ENCODE measurements around the gene MAPKAP1. TPM values are rescaled to one million over a fixed set of nuclear protein-coding genes. Genes with fewer than 3 reads are reported as not detected.

The MAPKAP1 gene
- total RNA-seq, 1 donor from 2014 or later, result 74.6 TPM

GRCh38 chr9:125513303-125513667, 193.7 kb downstream of the MAPKAP1 start:
- no peak for DNase-seq (ENCODE audit: low spot score, unreplicated experiment)
- Mint-ChIP-seq H3K9me3 (ENCODE audit: low read depth) (no peaks in the 10 kb centered on the region), H3K27me3 (peaks cover 39% of the 10 kb centered on the region), H3K4me1 (ENCODE audit: low read depth) (peaks cover 21% of the 10 kb centered on the region), H3K36me3 (ENCODE audit: insufficient read depth) (no peaks in the 10 kb centered on the region), H3K4me3 (ENCODE audit: low read depth) (no peak overlapping the region), H3K27ac (no peak overlapping the region)
- no peak for TF ChIP-seq CTCF (IDR thresholded peaks at IDR 0.05; ENCODE audit: unreplicated experiment)

- Mint-ChIP-seq H3K4me3 (ENCODE audit: low read depth) (no peak overlapping the region), H3K36me3 (ENCODE audit: insufficient read depth) (no peaks in the 10 kb centered on the region)
- DNase-seq (ENCODE audit: low spot score, unreplicated experiment), result no peak
These were observed 195.0 kb downstream of the MAPKAP1 start for GRCh38 chr9:125511789-125512660.

GRCh38 chr9:125510980-125511379, 196.0 kb downstream of the MAPKAP1 start:
- H3K36me3 Mint-ChIP-seq (ENCODE audit: insufficient read depth), result no peaks in the 10 kb centered on the region
- no peak for DNase-seq (ENCODE audit: low spot score, unreplicated experiment)
- peaks cover 27% of the 10 kb centered on the region for H3K27me3 Mint-ChIP-seq
- peaks cover 18% of the 10 kb centered on the region for H3K4me1 Mint-ChIP-seq (ENCODE audit: low read depth)
- H3K27ac Mint-ChIP-seq, result no peak overlapping the region
- H3K4me3 Mint-ChIP-seq (ENCODE audit: low read depth), result no peak overlapping the region
- no peaks in the 10 kb centered on the region for H3K9me3 Mint-ChIP-seq (ENCODE audit: low read depth)
- TF ChIP-seq CTCF (IDR thresholded peaks at IDR 0.05; ENCODE audit: unreplicated experiment), result no peak

More at GRCh38 chr9:125511789-125512660, 195.0 kb downstream of the MAPKAP1 start:
- no peak for TF ChIP-seq CTCF (IDR thresholded peaks at IDR 0.05; ENCODE audit: unreplicated experiment)
- H3K27me3 Mint-ChIP-seq, result peaks cover 32% of the 10 kb centered on the region
- no peaks in the 10 kb centered on the region for H3K9me3 Mint-ChIP-seq (ENCODE audit: low read depth)
- peaks cover 21% of the 10 kb centered on the region for H3K4me1 Mint-ChIP-seq (ENCODE audit: low read depth)
- no peak overlapping the region for H3K27ac Mint-ChIP-seq

GRCh38 chr9:125509476-125509875, 197.5 kb downstream of the MAPKAP1 start:
- peaks cover 7% of the 10 kb centered on the region for H3K36me3 Mint-ChIP-seq (ENCODE audit: insufficient read depth)
- no peak overlapping the region for H3K4me3 Mint-ChIP-seq (ENCODE audit: low read depth)
- H3K27ac Mint-ChIP-seq, result no peak overlapping the region
- H3K9me3 Mint-ChIP-seq (ENCODE audit: low read depth), result no peaks in the 10 kb centered on the region
- TF ChIP-seq CTCF (IDR thresholded peaks at IDR 0.05; ENCODE audit: unreplicated experiment), result no peak
- DNase-seq (ENCODE audit: low spot score, unreplicated experiment), result no peak
- peaks cover 6% of the 10 kb centered on the region for H3K4me1 Mint-ChIP-seq (ENCODE audit: low read depth)
- peaks cover 18% of the 10 kb centered on the region for H3K27me3 Mint-ChIP-seq

- Mint-ChIP-seq H3K4me3 (ENCODE audit: low read depth) (no peak overlapping the region), H3K9me3 (ENCODE audit: low read depth) (no peaks in the 10 kb centered on the region), H3K27me3 (peaks cover 6% of the 10 kb centered on the region), H3K36me3 (ENCODE audit: insufficient read depth) (peaks cover 8% of the 10 kb centered on the region), H3K27ac (no peak overlapping the region), H3K4me1 (ENCODE audit: low read depth) (peaks cover under 1% of the 10 kb centered on the region)
- no peak for DNase-seq (ENCODE audit: low spot score, unreplicated experiment)
- no peak for TF ChIP-seq CTCF (IDR thresholded peaks at IDR 0.05; ENCODE audit: unreplicated experiment)
These were observed 198.8 kb downstream of the MAPKAP1 start for GRCh38 chr9:125508249-125508648.

Measured in progenitor cell of endocrine pancreas (in vitro differentiated cells).